Stimulated activated naive CD4-positive, alpha-beta T cell treated with Interleukin-2 at 50 U/mL for 16 hours (primary cell): ENCODE data around the gene WWOX.

ENCODE experiments used
- DNase-seq: peaks from one replicate; lab custom pipeline; 2025; lab: John Stamatoyannopoulos, UW

WWOX gene

DNA sequence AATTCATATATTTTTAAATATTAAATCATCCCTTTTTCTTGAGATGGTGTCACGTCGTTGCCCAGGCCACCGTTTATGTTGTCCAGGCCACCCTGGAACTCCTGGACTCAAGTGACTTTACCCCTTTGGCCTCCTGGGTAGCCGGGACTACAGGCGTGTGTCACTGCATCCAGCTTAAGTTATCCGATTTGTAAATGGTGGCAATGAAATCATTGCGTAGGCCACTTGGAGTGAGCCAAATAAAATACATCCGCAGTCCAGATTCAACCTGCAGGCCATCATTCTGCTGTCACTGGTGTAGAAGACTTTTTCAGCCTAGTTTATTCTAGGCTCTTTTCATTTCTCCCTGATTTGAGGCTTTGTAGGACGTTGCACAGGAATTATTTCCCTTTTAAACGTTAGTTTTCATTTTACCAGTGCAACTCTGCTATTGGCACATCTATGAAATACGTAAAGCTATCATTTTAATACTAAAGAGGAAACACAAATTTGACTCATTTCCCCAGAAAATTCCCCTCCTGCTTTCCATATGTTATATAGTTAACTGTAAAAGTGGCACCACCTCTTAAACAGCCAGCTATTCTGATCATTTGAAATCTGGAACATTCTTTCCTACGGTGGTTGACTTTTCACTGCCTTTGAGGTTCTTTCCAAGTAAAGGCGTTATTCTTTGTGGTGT, 1051.3 kb downstream of the WWOX start:
- no peak for DNase-seq

DNA sequence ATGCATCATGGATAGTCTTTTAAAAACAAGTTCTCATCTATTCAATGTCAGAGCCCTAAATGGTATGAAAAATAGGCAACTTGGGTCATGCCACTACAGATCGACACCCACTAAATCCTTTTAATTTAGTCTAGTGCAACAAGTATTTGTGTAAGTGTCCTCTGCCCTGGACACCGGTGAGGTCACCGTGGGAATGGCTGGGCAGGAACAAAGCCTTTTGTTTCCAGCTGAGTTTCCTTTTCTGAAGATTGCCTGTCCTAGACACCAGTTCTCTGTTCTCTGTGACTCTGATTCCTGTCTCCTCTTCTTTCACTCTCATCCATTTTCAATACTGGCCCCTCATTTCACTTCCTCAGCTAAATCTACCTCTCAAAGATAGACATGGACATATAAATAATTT, 1054.6 kb downstream of the WWOX start:
- DNase-seq: no peak

GRCh38 chr16:79155471-79155870, 1056.0 kb downstream of the WWOX start:
- no peak for DNase-seq

- DNase-seq: no peak
Observed at GRCh38 chr16:79155904-79156303, 1056.5 kb downstream of the WWOX start.

GRCh38 chr16:79156761-79157160, 1057.3 kb downstream of the WWOX start:
- no peak for DNase-seq

DNA sequence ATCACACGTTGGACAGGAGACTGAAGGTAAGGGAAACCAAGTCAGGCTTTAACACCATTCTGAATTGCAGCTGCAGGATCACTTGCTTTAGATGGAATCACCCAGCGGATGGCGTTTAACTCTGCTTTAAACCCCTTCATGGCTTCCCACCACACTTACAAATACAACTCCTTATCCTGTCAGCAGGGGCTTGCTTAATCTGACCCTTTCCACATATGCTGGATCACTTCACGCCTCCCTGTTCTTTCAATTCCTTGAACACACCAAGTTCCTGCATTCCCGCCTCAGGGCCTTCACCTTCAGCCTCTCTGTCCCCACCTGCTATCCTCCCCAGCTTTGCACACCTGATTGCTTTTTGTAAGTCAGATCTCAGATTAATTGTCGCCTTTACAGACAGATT, 1058.9 kb downstream of the WWOX start:
- DNase-seq: no peak

- DNase-seq: no peak
Observed at GRCh38 chr16:79159261-79160049, 1060.0 kb downstream of the WWOX start.

- no peak for DNase-seq
Observed at GRCh38 chr16:79162977-79163376, 1063.5 kb downstream of the WWOX start.

- no peak for DNase-seq
Observed at GRCh38 chr16:79163691-79164387, 1064.4 kb downstream of the WWOX start.

- DNase-seq: no peak
Observed at GRCh38 chr16:79164388-79164995, 1065.0 kb downstream of the WWOX start.

DNA sequence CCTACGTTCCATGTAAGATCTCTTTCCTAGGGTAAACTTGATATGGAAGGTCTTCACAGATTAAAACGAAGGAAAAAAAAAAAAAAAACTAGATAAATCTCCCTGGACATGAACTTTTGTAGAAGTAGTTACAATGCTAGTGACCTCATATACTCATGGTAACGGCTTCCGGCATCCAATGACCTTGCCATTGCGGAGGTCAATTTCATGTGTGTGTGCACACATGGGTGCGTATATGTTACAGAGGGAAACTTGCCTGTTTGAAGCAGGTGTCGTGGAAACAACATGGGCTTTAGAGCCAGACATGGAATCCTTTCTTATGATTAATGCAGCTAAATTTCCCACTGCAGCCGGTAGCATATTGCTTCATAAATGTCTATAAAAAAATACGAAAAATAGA, 1065.6 kb downstream of the WWOX start:
- DNase-seq: no peak

GRCh38 chr16:79165506-79165905, 1066.1 kb downstream of the WWOX start:
- no peak for DNase-seq

GRCh38 chr16:79167893-79168292, 1068.4 kb downstream of the WWOX start:
- no peak for DNase-seq

GRCh38 chr16:79168321-79168720, 1068.9 kb downstream of the WWOX start:
- DNase-seq: no peak

GRCh38 chr16:79169239-79169638, 1069.8 kb downstream of the WWOX start:
- no peak for DNase-seq

DNA sequence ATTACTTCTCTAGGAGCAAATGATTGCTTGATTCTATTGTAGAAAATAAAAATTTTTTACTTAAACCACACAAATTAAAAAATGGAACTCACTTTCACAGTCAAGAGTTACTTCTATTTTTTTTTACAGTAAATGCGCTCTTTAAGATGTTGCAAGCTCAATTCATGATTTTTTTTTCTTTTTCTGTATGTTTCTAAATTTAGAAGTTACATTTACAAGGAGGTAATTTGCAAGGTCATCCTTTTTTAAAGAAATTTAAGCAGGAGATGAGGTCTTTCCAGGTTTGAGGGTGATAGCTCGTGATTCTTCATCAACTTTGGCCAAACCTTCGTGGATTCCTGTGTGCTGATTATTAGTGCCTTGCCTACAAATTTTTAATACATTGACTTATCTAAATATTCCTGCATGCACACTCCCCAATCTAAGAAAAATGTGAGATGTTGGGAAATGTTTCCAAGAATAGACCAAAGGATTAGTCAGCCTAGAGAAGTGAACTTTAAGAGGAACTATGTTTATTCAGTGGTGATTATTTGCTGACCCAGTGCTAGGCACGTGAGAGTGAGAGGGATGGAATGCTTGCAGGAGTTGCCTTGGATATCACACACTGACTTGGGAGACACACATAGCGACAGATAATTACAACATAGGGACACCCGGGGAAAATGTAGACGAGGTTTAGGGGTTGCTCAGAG, 1071.2 kb downstream of the WWOX start:
- no peak for DNase-seq

DNA sequence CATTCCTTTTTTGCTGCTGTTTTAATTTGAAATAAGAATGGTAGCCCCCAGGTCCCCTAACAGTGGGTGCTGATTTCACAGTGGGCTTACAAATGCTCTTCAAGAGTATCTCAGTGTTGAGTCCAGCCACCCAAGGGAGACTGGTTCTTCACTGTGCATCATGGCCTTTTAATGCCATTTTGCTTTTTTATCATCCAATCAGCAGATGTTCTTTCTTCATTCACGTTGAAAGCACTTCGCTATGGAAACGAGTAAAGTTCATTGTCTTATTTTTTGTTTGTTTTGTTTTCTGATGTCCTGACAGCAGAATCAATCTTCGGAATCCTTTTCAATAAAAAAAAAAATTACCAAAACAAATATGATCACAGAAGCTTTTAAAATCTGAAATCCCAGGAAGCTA, 1072.0 kb downstream of the WWOX start:
- no peak for DNase-seq

DNA sequence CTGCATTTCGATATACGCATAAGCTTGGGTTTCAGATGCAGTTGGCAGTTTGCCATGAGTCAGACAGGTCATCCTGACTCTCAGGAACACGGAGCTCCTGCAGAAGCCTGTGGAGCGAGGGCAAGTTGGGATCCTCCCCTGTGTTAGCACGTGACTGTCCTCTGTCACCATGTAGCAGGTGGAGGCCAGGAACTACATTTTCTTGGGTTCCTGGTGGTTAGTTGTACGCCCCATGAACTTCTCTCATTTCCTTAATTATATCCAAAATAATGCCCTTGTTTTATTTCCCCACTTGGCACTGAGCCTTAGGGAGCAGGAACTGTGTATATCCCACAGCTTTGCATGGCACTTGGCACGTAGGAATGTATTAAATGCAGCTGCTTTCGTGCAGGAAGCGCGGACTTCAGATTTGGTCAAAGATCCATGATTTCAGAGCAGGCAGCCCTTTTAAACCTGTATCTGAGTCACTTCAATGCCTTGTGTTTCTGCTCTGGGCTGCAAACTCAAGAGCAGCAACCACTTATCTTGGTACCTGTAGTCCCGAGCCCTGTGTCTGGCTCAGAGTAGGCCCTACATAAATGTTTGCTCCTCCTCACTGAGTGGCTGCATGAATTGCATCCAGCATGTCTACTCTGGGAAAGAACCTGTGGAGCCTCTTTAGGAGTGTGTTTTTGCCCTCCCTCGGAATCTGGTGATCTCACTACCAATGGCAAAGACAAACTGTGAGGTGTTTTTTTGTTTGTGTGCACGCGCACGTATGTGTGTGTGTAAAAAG, 1072.7 kb downstream of the WWOX start:
- DNase-seq: no peak

DNA sequence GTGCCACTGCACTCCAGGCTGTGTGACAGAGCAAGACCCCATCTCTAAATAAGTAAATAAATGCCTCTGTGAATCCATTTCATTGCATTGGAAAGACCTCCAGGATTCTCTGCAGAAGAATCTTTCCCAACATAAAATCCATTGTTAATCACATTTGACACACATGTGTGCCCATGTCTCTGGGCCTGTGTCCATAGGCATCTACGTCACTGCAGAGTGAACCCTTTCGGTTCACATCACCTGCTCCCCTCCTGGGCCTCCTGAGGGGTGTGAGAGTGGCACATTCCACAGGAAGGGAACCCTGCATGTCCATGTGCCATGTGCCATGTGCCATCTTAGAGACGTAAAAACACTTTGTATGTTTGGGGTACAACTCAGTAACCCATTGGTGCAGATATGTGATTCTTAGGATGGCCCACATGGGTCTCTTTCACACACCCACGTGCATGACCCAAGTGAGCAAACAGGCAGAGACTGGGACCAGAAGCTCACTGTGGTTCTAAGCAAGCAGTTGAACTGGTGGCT, 1073.6 kb downstream of the WWOX start:
- no peak for DNase-seq

DNA sequence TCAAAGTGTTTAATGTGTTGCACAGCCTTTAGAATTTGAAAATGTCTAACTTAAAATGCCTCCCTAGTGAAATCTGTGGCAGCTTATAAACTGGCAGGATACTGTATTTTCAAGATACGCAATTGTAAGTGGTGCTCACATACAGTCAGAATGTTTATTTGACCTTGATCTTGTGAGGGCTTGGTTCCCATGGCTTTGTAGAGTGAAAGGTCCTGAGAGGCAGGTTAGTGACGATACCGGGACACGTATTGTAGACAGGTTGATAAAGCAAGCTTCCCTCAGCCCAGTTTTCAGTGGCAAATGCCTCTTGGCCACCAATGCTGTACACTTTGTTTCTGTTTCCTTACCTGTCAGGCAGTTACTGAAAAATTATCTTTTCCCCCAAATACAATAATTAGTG, 1074.5 kb downstream of the WWOX start:
- DNase-seq: no peak
